Adrenal gland (tissue), 12 donors: Measurements from ENCODE around the gene ARID3C. TPM values are rescaled to one million over a fixed set of nuclear protein-coding genes. Genes with fewer than 3 reads are reported as not detected.
"Not testable (repeated sequence)": the region's sequence is repeated elsewhere in the genome, so short reads cannot be mapped to it uniquely, and the experiment has no call there.

ENCODE experiments used
- DNase-seq, 7 donors: peaks; one replicate each; pipeline ENCODE4 v3.0.0-alpha.2; 2019 to 2020
- H3K27ac ChIP-seq, 5 donors: fragments of 200-600 bp; sonication (generic) in 4 of 5; 1 replicate in 3 of 5; 2 replicates in 2 of 5; pipeline versions ENCODE4 v1.5.1 to v1.8.0; 2016 to 2020; ENCODE audit warnings: mild to moderate bottlenecking in 1 of 5
- H3K27me3 ChIP-seq: fragments of 200-600 bp; 2 replicates; pipeline ENCODE4 v1.8.0; 2021
- H3K36me3 ChIP-seq, 2 donors: fragments of 200-600 bp; replicated peaks in 1 of 2; 1 replicate in 1 of 2; 2 replicates in 1 of 2; pipeline versions ENCODE4 v1.5.1 to v1.8.0; 2018 to 2022
- H3K4me1 ChIP-seq, 2 donors: fragments of 200-600 bp; replicated peaks in 1 of 2; 1 replicate in 1 of 2; 2 replicates in 1 of 2; pipeline versions ENCODE4 v1.5.1 to v1.8.0; 2018 to 2021
- H3K4me3 ChIP-seq, 4 donors: fragments of 200-600 bp; sonication (generic) in 3 of 4; one replicate each; pipeline ENCODE4 v1.5.1; 2016 to 2018
- H3K9me3 ChIP-seq, 3 donors: fragments of 200-600 bp; sonication (generic) in 1 of 3; replicated peaks in 1 of 3; 1 replicate in 2 of 3; 2 replicates in 1 of 3; pipeline versions ENCODE4 v1.5.1 to v1.8.0; 2016 to 2021
- CTCF ChIP-seq, 6 experiments: fragments of 450-650 bp in 4 of 6; fragments of 200-600 bp in 2 of 6; sonication (generic) in 1 of 6; IDR thresholded peaks; 1 replicate in 5 of 6; 2 replicates in 1 of 6; pipeline versions ENCODE4 v1.5.1 to v1.8.0; 2016 to 2021; ENCODE audit warnings: antibody characterized with exemption in 6 of 6, mild to moderate bottlenecking in 2 of 6, moderate library complexity in 1 of 6
- POLR2A ChIP-seq, 2 donors: fragments of 450-650 bp; IDR thresholded peaks; one replicate each; pipeline ENCODE4 v1.6.1; 2017; ENCODE audit warnings: antibody characterized with exemption in 2 of 2, mild to moderate bottlenecking in 2 of 2, moderate library complexity in 1 of 2
- WGBS, 4 donors: extraction: QIAGEN DNeasy Blood & Tissue Kit in 2 of 4; methylation state at CpG; one replicate each; pipeline versions ENCODE4 v1.1.5 to v1.1.7; 2013 to 2017; 5-methylcytosine and 5-hydroxymethylcytosine counted together
- intact Hi-C, 2 donors: fragments of 100-400 bp; cut with DNase I; formaldehyde crosslinking; loops; one replicate each; pipeline versions ENCODE4 v1.14.1 to v1.15.0; 2022 to 2023
- polyA plus RNA-seq, 3 donors: library from polyadenylated mRNA; stranded (reverse); fragments of 200-250 nt in 2 of 3; fragments of 350-450 nt in 1 of 3; fragmentation: Illumina TruSeq in 1 of 3; extraction: RNeasy Lipid Tissue Mini Kit (QIAGEN cat#74804) in 1 of 3; gene quantifications; one replicate each; pipeline ENCODE4 v1.2.3, GENCODE V29; 2013 to 2014
- total RNA-seq, 9 donors: library from RNA; depleted of rRNA in 4 of 9; stranded (reverse); fragments of >200 nt in 4 of 9; fragments of 120-200 nt in 1 of 9; fragmentation: NEBNext Ultra II Directional in 1 of 9; extraction: Animal tissue kit (Norgen Biotek cat#: 25700) in 1 of 9; gene quantifications; one replicate each; pipeline versions ENCODE4 v1.1.0 to v1.2.4, GENCODE V29; 2013 to 2023
- donor health status: healthy with polysubstance abuse.
- donor health status: Bipolar disorder and iron deficiency.
- donor health status: DM: yes; HTN: yes; CAD: no.
- donor health status: DM: no; HTN: no; CAD: no.
- donor health status: DM: no; HTN: no; CAD: no.
- donor health status: DM: yes; HTN: yes; CAD: no.

The ARID3C gene
- total and polyA plus RNA-seq, 12 donors: not detected

- TF ChIP-seq POLR2A (IDR thresholded peaks at IDR 0.05): no peak
- TF ChIP-seq CTCF (IDR thresholded peaks at IDR 0.05): no peak
- no peak for DNase-seq
- 95 to 100% (median 99%) methylated on average over 1 of the region's 1 CpG for WGBS, 4 donors
- no peak overlapping the region for H3K27ac ChIP-seq
- intact Hi-C loops: no loop called here
- peaks cover 20 to 23% of the 10 kb centered on the region in 2 donors for H3K4me1 ChIP-seq
- H3K27me3 ChIP-seq: no peaks in the 10 kb centered on the region
- H3K36me3 ChIP-seq: no peaks in the 10 kb centered on the region
- H3K4me3 ChIP-seq: no peak overlapping the region
- no peaks in the 10 kb centered on the region for H3K9me3 ChIP-seq
These were observed 13.8 kb upstream of the ARID3C start for GRCh38 chr9:34642679-34643078.

DNA sequence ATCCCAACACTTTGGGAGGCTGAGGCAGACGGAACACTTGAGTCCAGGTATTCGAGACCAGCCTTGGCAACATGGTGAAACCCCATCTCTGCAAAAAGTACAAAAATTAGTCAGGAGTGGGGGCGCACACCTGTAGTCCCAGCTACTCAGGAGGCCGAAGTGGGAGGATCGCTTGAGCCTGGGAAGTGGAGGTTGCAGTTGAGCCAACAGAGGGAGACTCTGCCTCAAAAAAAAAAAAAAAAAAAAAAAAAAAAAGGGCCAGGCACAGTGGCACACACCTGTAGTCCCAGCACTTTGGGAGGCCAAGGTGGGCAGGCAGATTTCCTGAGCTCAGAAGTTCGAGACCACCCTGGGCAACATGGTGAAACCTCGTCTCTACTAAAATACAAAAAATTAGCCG lies 10.5 kb upstream of the ARID3C start:
- intact Hi-C loops, H3K27me3 ChIP-seq: not testable (repeated sequence)

DNA sequence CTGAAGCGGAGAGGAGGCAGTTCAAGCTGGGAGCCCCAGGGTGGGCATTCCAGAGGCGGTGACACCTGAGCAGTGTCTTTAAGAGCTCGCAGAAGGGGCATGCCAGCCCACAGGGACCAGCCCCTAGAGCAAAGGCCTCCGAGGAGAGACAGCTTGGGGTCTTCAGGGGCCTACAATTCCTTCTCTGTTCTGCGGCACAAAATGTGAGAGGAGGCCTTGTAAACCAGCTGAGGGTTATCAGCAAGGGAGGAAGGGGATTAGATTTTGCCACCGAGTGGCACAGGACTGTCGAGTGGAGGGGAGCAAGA lies 9.2 kb upstream of the ARID3C start:
- Histone ChIP-seq H3K27ac (peak overlapping the region; percentile 52 to 89 (median 71)), H3K9me3 (no peaks in the 10 kb centered on the region), H3K4me1 (peaks cover 19 to 26% of the 10 kb centered on the region in 2 donors), H3K4me3 (peak overlapping the region in 3 of 4 donors; percentile 60 to 92 (median 88)), H3K27me3 (no peaks in the 10 kb centered on the region), H3K36me3 (peaks cover 0 to 6% of the 10 kb centered on the region in 2 donors)
- intact Hi-C loops: no loop called here
- no peak for DNase-seq
- WGBS, 4 donors: 10 to 16% (median 12%) methylated on average over 6 to 7 of the region's 7 CpGs
- TF ChIP-seq CTCF (IDR thresholded peaks at IDR 0.05) (no peak), POLR2A (IDR thresholded peaks at IDR 0.05) (no peak)

More for the DNA sequence above, 10.5 kb upstream of the ARID3C start:
- not testable (repeated sequence) for H3K4me3 ChIP-seq, H3K36me3 ChIP-seq, H3K9me3 ChIP-seq, DNase-seq, H3K27ac ChIP-seq
- WGBS, 4 donors: 82 to 100% (median 90%) methylated on average over 5 to 8 of the region's 8 CpGs
- peaks cover 19 to 26% of the 10 kb centered on the region in 2 donors for H3K4me1 ChIP-seq

DNA sequence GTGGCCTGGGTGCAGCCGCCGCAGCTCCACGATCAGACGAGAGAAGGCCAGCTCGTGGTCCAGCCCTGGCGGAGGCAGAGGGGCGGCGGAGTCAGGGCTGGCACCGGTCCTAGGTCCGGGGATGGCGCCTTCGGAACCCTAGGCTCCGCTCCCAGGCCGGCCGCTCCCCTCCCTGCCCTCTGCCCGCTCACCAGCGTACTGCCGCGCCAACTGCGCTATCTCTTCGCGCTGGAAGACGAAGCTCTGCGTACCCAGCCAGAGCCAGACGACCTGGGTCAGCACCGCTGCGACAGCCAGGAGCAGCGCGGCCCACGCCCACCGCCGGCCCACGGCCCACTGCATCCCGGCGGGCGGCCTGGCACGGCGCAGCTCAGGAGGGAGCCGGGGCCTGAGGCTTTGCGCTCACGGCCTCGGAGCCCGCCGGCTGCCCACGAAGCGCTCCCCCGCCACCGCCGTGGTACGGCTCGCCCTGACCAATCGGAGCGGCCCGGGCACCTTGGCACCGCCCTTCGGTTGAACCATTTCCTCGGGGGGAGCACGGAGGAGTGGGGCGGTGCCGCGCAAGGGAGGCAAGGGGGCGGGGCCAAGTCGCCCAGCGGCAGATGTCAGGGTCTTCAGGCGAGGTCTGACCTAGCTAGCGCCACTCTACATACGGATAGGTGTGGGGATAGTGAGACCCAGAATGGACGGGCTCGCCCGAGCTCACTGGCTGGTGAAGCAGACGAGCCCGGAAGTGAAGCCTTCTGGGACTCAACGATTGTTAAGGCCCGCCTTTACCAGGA lies 8.7 kb upstream of the ARID3C start, which contains the start of gene SIGMAR1:
Gene SIGMAR1 (minus strand): TSS at position 432 of the 782 bp plus-strand sequence. CDS start 90 bp downstream, at position 342.
- Histone ChIP-seq H3K27me3 (no peaks in the 10 kb centered on the region), H3K27ac (peak within 1 kb of the TSS; percentile 52 to 89 (median 71)), H3K9me3 (no peaks in the 10 kb centered on the region), H3K36me3 (peaks cover 0 to 6% of the 10 kb centered on the region in 2 donors), H3K4me3 (peak within 1 kb of the TSS in 3 of 4 donors; percentile 60 to 92 (median 88)), H3K4me1 (peaks cover 19 to 26% of the 10 kb centered on the region in 2 donors)
- DNase-seq: peak; percentile 93 to 96 (median 94)
- peak; percentile 64 to 86 for TF ChIP-seq POLR2A (IDR thresholded peaks at IDR 0.05)
- peak in 2 of 6 experiments; percentile 3 to 15 for TF ChIP-seq CTCF (IDR thresholded peaks at IDR 0.05)
- 0 to 1% (median 0%) methylated on average over 12 to 74 of the region's 74 CpGs; no CpG with 5 or more reads in 1 of the 4 donors for WGBS, 4 donors
- intact Hi-C loops: no loop called here
